ENCODE results near the gene FSHB. TPM values are rescaled to one million over a fixed set of nuclear protein-coding genes. Genes with fewer than 3 reads are reported as not detected.

Gene FSHB
- total RNA-seq, 1 experiment from 2014 or later: not detected

DNA sequence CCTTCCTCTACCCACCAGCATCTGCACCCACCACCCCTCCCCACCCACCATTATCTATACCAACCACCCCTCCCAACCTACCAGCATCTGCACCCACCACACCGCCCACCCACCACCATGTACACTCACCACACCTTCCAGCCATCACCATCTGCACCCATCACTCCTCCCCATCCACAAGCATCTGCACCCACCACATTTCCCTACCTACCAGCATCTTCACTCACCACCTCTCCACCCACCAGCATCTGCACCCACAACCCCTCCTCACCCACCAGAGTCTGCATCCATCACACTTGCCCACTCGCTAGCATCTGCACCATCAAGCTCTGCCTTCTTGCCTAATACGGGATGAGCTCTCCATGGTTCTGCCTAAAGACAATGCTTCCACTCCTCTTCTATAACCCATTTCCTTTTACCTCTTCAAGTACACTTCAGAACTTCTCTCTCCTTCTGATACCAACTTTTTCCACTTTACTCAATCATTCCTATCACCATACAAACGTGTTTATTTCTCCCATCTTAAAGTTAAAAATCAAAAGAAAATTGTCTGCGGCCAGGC is 2.4 kb upstream of the FSHB start:
- H3K9me3 ChIP-seq (ENCODE audit: low read length): no peaks in the 10 kb centered on the region
- intact Hi-C loops (cut with micrococcal nuclease): no loop called here
- no peaks in the 10 kb centered on the region for H3K79me2 ChIP-seq (ENCODE audit: low read length)
- ChIA-PET CTCF (no interaction called here), POLR2A (ENCODE audit: unreplicated experiment) (no interaction called here)
- H3K27ac ChIP-seq (ENCODE audit: low read length): no peak overlapping the region
- no peaks in the 10 kb centered on the region for H3K36me3 ChIP-seq (ENCODE audit: low read depth, low read length)
- BruUV-seq (replicated peaks): no TSS peak
- DNase-seq (no peak), ATAC-seq (no peak)
- H3K4me2 ChIP-seq (ENCODE audit: low read length): no peak overlapping the region
- H3K4me1 ChIP-seq (ENCODE audit: insufficient read depth, low read length): no peaks in the 10 kb centered on the region
- no peak overlapping the region for H2AFZ ChIP-seq (ENCODE audit: low read length)
- H3K4me3 ChIP-seq (ENCODE audit: low read length): no peak overlapping the region
- TF ChIP-seq, protein P1, sequence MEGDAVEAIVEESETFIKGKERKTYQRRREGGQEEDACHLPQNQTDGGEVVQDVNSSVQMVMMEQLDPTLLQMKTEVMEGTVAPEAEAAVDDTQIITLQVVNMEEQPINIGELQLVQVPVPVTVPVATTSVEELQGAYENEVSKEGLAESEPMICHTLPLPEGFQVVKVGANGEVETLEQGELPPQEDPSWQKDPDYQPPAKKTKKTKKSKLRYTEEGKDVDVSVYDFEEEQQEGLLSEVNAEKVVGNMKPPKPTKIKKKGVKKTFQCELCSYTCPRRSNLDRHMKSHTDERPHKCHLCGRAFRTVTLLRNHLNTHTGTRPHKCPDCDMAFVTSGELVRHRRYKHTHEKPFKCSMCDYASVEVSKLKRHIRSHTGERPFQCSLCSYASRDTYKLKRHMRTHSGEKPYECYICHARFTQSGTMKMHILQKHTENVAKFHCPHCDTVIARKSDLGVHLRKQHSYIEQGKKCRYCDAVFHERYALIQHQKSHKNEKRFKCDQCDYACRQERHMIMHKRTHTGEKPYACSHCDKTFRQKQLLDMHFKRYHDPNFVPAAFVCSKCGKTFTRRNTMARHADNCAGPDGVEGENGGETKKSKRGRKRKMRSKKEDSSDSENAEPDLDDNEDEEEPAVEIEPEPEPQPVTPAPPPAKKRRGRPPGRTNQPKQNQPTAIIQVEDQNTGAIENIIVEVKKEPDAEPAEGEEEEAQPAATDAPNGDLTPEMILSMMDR (conservative IDR thresholded peaks at IDR 0.05; ENCODE audit: low read depth, low read length): no peak
- TF ChIP-seq EZH2 (IDR thresholded peaks at IDR 0.05; ENCODE audit: low read length, unreplicated experiment) (no peak), EZH2phosphoT487 (IDR thresholded peaks at IDR 0.05; ENCODE audit: borderline replicate concordance, low read length) (no peak)
- H3F3A ChIP-seq (ENCODE audit: low read length, unreplicated experiment): no peaks in the 10 kb centered on the region
- H3K9me2 ChIP-seq (replicated peaks; ENCODE audit: low read length): no peaks in the 10 kb centered on the region
- no peaks in the 10 kb centered on the region for H4K20me1 ChIP-seq (ENCODE audit: low read length)
- no peak overlapping the region for H3K9ac ChIP-seq (ENCODE audit: low read length)
- H3K27me3 ChIP-seq (ENCODE audit: low read length): no peaks in the 10 kb centered on the region

DNA sequence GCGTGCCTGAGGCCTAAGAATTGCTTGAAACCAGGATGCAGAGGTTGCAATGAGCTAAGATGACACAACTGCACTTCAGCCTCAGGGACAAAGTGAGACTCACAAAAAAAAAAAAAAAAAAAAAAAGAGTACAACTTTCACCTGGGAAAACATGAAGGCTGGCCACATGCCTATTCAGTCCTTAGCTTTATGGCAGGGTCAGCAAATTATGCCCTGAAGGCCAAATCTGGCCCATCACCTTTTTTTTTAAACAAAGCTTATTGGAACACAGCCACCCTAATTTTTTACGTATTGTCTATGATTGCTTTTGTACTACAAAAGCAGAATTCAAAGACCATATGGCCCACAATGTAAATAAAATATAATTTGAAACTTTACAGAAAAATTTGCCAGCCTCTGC is 8.2 kb downstream of the FSHB start:
- DNase-seq: no peak
- Histone ChIP-seq H3F3A (ENCODE audit: low read length, unreplicated experiment) (no peaks in the 10 kb centered on the region), H3K27ac (ENCODE audit: low read length) (no peak overlapping the region), H3K9me2 (replicated peaks; ENCODE audit: low read length) (no peaks in the 10 kb centered on the region), H3K9ac (ENCODE audit: low read length) (no peak overlapping the region), H3K9me3 (ENCODE audit: low read length) (no peaks in the 10 kb centered on the region), H3K79me2 (ENCODE audit: low read length) (no peaks in the 10 kb centered on the region), H3K36me3 (ENCODE audit: low read depth, low read length) (no peaks in the 10 kb centered on the region), H2AFZ (ENCODE audit: low read length) (no peak overlapping the region), H4K20me1 (ENCODE audit: low read length) (no peaks in the 10 kb centered on the region), H3K4me2 (ENCODE audit: low read length) (no peak overlapping the region), H3K4me3 (ENCODE audit: low read length) (no peak overlapping the region), H3K27me3 (ENCODE audit: low read length) (no peaks in the 10 kb centered on the region; the same call in 1 of the 2 replicates), H3K4me1 (ENCODE audit: insufficient read depth, low read length) (no peaks in the 10 kb centered on the region)
- no peak for ATAC-seq
- no TSS peak for BruUV-seq (replicated peaks)
- intact Hi-C loops (cut with micrococcal nuclease): no loop called here
- ChIA-PET CTCF (no interaction called here), POLR2A (ENCODE audit: unreplicated experiment) (no interaction called here)
- TF ChIP-seq, protein P1 (conservative IDR thresholded peaks at IDR 0.05; ENCODE audit: low read depth, low read length): no peak
- TF ChIP-seq EZH2phosphoT487 (IDR thresholded peaks at IDR 0.05; ENCODE audit: borderline replicate concordance, low read length) (no peak), EZH2 (IDR thresholded peaks at IDR 0.05; ENCODE audit: low read length, unreplicated experiment) (no peak)

DNA sequence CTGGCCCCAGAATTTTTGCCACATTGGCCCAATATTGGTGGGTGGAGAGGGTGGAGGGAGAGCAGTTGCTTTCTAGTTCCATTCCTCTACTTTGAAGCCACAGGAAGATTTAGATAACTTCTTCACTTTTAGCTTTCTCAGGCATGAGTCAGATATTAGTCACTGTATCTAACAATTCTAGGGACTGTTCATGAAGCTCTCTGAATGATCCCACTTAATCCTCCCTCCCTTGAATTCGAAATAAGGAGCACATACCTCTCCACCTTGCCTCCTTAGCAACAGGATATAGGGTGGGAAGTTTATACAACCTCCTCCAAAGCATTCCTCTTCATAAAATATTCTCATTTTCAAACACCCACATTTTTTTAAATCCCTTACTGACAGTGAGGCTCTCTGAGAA is 13.5 kb downstream of the FSHB start:
- TF ChIP-seq, protein P1 (conservative IDR thresholded peaks at IDR 0.05; ENCODE audit: low read depth, low read length): no peak
- no peak for TF ChIP-seq EZH2 (IDR thresholded peaks at IDR 0.05; ENCODE audit: low read length, unreplicated experiment)
- TF ChIP-seq EZH2phosphoT487 (IDR thresholded peaks at IDR 0.05; ENCODE audit: borderline replicate concordance, low read length): no peak
- no TSS peak for BruUV-seq (replicated peaks)
- Histone ChIP-seq H3K79me2 (ENCODE audit: low read length) (no peaks in the 10 kb centered on the region), H3K4me2 (ENCODE audit: low read length) (no peak overlapping the region), H3K9me3 (ENCODE audit: low read length) (no peaks in the 10 kb centered on the region), H3K36me3 (ENCODE audit: low read depth, low read length) (no peaks in the 10 kb centered on the region), H4K20me1 (ENCODE audit: low read length) (no peaks in the 10 kb centered on the region), H3K9me2 (replicated peaks; ENCODE audit: low read length) (no peaks in the 10 kb centered on the region), H3K9ac (ENCODE audit: low read length) (no peak overlapping the region), H3K27ac (ENCODE audit: low read length) (no peak overlapping the region), H3K27me3 (ENCODE audit: low read length) (no peaks in the 10 kb centered on the region; the same call in 1 of the 2 replicates), H2AFZ (ENCODE audit: low read length) (no peak overlapping the region), H3K4me1 (ENCODE audit: insufficient read depth, low read length) (no peaks in the 10 kb centered on the region), H3F3A (ENCODE audit: low read length, unreplicated experiment) (no peaks in the 10 kb centered on the region), H3K4me3 (ENCODE audit: low read length) (no peak overlapping the region)
- intact Hi-C loops (cut with micrococcal nuclease): no loop called here
- ATAC-seq (no peak; the same call in 1 of the 2 replicates), DNase-seq (peak; percentile 37)
- CTCF ChIA-PET: no interaction called here
- POLR2A ChIA-PET (ENCODE audit: unreplicated experiment): no interaction called here
